HL-60/S4 (cell line): ENCODE results near the gene DYDC2.

ENCODE experiments used
- in situ Hi-C: fragments of 300-500 bp; cut with MboI; formaldehyde crosslinking; loops from 2 replicates; pipeline ENCODE4 v1.14.3; 2022; ENCODE audit warnings: low sequenced_read_pairs

Gene DYDC2

DNA sequence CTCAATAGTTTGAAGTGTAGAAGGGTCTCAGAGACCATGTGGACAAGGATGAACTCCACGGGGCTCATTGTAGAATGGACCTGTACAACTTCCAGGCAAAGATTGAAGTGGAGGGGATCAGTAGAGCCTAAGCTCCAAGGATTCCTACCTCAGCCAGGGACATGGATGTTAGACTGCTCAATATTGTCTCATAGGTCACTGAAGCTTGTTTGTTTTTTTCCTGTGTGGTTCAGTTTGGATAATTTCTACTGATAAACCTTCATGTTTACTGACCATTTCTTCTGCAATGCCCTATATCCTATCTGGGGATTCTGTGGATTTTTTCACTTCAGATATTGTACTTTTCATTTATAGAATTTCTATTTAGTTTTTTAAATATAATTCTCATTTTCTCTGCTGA lies 8.9 kb downstream of the DYDC2 start:
- in situ Hi-C loops = no loop called here

DNA sequence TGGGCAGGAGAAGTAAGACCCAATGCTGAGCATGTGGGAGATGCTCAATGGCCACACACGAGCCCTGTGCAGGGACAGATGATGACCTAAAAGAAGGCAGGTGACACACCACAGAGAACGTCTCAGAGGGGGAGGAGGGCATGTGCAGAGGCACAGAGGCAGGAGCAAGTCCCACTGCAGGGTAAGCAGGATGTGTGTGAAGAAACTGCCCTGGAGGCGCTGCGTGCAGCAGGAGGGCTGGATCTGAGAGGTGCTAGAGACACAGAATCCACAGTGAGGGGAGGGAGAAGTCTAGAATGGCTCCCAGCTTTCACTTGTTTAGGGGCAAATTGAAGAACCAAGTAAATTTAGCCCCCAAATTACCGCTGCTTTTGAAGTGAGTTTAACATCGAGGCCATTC lies 14.9 kb downstream of the DYDC2 start:
- in situ Hi-C loops = no loop called here

DNA sequence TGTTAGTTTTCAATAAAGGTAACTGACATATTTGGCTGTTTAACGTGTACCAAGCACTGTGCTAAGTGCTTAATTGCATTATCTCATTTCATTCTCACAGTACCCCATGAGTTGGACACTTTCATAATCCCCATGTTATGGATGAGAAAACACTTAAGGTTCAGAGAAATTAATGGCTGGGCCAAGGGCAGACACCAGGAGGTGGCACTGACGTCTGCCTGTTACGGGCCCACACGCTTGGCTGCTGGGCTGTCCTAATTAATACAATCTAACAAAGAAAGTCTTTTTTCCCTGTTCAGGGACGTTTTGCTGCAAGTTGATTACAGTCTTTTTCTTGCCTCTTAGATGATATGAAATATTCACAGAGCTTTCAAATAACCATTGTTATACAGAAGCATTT lies 16.1 kb downstream of the DYDC2 start:
- in situ Hi-C loops = no loop called here

DNA sequence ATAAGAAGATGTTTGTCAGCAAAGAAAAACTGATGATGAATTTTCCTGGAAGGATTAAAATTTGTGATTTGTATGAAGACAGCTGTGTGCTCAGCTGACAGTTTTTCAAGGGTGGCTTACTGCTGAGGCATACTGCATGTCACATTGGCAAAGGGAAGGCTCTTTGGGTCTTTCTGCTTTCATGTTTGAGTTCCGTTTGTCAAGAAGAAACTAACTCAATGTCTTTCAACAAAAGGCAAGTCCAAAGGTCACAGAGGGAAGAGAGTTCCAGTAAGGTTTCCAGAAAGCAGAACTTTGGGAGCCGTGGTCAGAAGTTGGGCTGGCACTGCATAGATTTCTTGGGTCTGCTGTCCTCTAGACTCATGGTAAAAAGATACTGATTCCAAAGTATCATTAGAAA lies 16.9 kb downstream of the DYDC2 start:
- in situ Hi-C loops = no loop called here

DNA sequence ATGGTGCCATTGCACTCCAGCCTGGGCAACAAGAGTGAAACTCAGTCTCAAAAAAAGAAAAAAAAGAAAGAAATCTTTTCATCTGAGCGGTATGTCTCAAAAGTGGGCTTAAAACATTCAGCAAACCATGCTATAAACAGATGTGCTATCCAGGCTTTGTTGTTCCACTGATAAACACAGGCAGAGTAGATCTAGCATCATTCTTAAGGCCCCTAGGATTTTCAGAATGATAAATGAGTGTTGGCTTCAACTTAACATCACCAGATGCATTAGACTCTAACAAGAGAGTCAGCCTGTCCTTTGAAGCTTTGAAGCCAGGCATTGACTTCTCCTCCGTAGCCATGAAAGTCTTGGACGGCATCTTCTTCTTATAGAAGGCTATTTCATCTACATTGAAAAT lies 23.1 kb downstream of the DYDC2 start:
- in situ Hi-C loops = no loop called here

DNA sequence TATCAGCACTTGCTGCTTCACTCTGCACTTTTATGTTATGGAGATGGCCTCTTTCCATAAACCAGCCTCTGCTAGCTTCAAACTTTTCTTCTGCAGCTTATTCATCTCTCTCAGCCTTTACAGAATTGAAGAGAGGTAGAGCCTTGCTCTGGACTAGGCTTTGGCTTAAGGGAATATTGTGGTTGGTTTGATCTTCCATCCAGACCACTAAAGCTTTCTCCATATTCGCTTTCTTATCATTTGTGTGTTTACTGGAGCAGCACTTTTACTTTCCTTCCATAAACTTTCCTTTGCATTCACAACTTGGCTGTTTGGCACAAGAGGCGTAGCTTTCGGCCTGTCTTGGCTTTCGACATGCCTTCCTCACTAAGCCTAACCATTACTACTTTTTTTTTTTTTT lies 23.6 kb downstream of the DYDC2 start:
- in situ Hi-C loops = no loop called here

DNA sequence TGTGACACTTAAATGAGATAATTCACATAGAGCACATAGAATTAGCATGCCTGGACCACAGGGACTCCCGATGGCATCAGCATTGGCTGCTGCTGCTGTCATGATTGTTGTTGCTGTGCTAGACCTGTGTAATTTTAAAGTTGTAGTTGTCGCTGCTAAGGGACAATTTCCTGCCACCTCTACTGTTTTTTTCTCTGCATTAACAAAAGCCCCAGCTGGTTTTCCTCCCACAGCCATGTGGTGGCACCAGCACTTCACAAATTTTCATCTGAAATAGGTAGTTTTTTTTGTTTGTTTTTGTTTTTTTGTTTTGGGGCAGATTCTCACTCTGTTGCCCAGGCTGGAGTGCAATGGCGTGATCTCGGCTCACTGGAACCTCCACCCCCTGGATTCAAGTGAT lies 26.4 kb downstream of the DYDC2 start:
- in situ Hi-C loops = no loop called here

DNA sequence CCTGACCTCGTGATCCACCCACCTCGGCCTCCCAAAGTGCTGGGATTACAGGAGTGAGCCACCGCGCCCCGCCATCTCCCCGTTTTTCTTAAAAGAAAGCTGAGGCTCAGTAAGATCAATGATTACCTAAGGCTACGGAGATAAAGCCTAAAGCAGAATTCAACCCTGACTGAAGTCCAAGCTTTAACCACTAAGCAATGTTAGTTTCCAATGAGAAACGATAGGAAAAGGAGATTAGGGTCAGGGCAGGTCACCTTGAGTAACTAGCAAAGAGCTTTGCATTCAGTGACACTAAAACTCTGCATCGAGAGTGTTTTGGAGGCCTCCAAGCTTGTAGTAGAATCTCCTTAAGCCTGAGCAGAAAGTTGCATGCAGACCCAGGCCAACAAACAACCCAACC lies 34.2 kb downstream of the DYDC2 start:
- in situ Hi-C loops = no loop called here

DNA sequence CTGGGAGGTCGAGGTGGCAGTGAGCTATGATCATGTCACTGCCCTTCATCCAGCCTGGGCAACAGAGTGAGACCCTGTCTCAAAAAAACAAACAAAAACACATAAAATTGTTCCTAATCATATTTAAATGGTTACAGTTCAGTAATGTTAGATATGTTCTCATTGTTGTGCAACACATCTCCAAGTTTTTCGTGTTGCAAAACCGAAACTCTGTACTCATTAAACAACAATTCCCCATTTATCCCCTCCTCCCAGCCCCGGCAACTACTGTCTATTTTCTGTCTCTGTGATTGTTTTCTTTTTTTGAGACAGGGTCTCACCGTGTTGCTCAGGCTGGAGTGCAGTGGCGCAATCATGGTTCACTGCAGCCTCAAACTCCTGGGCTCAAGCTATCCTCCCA lies 35.7 kb downstream of the DYDC2 start:
- in situ Hi-C loops = no loop called here

DNA sequence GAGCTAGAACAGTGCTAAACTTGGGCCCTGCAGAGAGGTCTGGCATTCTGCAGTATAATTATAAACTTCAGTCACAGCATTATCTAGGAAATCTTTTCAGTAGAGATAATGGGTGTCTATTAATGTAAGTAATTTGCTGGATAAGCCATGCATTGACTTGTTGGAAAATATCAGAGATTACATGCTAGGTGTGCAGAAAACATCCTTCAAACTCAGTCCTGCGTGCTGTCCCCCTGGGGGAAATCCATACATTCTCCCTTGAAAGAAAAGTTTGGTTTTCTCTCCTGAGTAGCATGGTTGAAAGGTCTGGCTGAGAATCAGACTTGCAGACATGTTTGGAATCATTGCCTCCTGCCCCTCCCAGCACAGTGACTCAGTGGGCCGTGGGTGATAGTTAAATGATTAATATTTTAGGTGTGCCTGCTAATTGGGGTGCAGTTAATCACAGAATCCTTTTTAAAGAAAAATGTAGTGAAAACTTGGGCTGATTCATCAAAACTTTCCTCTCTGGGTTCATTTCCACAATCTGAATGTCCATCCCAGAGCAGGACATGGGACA lies 37.9 kb downstream of the DYDC2 start:
- in situ Hi-C loops = no loop called here

DNA sequence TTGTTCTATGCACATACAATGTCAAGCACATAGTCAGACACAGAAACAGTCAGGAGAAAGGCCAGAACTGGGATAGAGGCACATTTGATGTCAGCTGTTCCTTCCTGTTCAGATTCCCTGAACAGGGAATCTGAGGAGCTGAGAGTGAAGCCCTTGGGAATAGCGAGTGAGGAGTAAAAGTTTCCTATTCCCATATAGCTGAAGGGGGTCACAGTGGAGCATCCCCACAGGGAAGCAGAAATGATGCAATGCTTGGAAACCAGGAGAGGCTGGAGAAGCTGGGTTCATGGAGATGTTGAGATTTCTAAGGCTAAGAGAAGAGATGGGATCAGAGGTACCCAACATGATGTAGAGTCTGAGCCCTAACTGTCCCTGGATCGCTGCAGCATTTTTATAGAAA lies 40.4 kb downstream of the DYDC2 start:
- in situ Hi-C loops = no loop called here

DNA sequence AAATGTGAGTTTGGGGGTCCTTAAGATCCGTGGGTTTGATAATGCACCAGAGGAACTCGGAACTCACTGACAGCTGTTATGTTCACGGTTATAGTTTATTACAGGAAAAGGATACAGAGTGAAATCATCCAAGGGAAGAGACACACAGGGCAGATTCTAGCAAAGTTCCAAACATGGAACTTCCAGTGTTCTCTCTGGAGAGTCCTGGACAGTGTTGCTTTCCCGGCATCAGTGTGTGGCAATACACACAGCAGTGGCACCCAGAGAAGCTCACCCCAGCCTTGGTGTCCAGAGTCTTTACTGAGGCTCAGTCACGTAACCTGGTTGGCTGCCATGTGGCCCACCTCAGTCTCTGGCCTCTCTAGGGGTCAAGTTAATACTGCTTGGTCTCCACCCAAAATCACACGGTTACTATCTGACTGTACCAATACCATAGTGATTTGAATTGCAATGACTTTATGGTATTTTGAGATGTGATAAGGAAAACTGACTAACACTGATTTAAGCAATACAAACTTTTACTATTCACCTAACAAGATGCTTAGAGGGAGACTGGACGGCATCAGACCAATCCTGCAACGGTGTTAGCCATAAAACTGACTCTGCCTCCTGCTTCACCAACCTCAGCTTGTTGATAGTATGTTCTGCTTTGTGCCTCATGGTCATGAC lies 43.7 kb downstream of the DYDC2 start:
- in situ Hi-C loops = no loop called here

DNA sequence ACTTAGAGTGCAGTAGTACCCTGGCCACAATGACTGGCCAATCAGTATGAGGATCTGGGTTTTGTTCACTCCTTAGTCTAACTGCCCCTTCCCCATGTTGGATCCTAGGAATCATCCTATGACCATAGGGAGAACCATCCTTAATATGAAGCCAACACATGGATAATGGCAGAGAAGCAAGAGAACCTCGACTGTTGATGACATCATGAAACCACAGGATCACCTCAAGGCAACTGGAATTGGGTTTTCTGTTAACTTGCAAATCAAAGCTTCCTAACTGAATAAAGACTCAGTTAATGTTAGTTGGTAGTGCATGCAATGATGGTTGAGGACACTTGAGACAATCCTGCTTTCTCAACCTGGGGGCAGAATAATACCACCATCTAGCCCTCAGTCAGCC lies 48.5 kb downstream of the DYDC2 start:
- in situ Hi-C loops = no loop called here

DNA sequence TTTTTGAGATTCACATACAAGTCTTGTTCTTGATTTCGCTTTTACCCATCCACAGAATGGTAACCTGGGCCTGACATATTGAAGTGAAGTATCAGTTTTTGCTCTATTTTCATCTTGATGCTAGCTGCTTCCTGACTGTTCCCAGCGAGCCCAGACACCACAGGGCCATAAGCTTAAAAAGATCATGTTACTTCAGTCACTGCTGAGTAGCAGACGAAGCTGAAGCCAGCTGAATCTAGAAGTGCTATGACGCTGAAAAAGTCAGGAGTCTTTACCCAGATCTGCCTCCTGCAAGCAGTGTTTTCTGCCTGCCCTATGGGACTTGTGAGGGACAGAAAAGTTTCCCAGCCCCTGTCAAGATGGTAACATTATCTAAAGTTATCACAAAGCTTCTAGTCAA lies 49.0 kb downstream of the DYDC2 start:
- in situ Hi-C loops = no loop called here

DNA sequence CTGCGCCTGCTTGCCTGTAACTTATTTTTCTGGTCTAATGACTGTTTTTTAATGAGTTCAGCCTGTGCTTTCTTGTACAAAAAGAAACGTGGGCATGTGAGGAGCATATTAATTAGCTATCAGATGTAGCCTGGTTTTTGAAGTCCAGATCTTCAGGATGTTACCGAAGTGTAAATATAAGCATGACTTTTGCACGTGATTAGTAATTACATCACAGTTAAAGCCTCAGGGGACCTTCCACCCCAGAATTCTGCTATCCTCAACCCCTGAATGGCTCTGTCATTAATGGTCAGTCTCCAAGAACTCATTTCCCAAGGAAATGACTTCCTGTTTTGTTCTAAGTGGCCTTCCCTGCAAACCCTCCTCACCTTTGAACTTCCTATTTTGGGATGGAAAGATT lies 49.6 kb downstream of the DYDC2 start:
- in situ Hi-C loops = no loop called here

DNA sequence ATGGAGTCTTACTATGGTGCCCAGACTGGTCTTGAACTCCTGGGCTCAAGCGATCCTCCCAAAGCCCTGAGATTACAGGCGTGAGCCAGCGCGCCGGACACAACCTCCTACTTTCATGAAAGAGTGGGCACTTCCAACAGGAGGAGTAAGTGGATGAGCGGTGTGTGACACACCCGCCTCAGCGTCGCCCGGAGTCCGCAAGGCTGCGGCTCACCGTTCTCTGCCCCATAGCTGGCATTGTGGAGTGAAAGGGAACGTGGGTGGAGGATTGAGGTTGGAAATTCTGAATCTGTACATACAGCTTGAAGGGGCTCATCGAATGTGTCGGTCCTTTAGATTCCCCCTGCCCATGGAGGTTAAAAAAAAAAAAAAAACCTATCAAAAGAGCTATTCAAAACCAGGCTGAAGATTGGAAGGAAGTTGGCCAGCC lies 51.2 kb downstream of the DYDC2 start:
- in situ Hi-C loops = no loop called here

DNA sequence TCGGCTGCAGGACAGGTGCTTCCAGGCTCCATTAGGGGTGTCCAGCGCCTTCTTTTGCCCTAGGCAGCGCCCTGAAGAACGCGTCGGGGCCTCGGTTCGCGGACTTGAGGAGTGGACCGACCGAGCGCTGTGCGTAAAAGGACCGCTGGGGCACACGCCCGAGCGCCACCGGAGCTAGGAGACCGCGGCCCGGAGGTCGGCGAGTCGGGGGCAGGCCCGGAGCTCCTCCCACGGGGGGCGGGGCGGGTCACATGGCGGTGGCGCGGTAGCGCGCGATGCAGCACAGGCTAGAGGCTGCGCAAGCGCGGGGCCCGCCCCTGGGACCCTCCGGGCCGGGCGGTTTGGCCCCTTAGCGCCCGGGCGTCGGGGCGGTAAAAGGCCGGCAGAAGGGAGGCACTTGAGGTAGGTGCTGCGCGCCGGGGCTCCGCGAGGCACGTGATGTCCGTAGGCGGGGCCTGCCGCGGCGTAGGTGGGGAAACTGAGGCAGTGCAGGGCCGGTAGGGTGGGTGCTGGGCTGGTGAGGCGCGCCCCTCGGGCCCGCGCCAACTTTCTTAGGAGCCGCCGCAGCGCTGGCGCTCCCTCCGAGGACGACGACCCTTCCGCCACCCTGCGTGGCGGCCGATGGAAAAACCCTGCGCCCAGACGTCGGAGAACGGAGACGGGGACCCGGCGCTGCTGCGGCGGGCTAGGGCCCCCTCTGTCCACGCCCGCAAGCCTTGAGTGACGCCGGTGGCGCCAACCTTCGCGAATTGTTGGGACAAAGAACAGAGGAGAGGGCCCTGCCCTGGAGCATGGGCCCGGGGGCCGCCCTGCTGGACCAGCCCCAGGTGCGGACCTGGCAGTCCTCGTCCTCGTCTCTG lies 51.9 kb downstream of the DYDC2 start, which contains the start of gene PRXL2A:
PRXL2A (plus strand) TSS at position 310 of the 860 bp plus-strand sequence. CDS start 11,917 bp downstream, outside the sequence.
- in situ Hi-C loops = no loop called here

DNA sequence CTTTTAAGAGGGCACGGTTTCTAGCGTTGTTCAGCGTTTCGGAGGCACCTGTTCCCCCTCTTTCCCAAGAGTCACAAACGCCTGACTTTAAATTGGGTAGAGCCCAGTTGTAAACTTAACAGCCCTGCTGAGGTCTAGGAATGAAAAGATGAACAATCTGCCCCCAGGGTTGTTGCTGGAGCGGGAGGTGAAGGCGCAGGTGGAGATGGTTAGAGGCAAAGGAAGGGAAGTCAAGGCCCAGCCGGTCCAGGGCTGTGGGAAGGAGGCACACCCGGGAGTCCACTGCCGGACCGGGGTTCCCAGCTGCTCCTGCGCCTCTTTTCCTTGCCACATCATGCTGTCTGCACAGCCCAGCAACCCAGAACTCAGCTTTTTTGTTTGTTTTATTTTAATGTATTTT lies 52.5 kb downstream of the DYDC2 start:
- in situ Hi-C loops = no loop called here

DNA sequence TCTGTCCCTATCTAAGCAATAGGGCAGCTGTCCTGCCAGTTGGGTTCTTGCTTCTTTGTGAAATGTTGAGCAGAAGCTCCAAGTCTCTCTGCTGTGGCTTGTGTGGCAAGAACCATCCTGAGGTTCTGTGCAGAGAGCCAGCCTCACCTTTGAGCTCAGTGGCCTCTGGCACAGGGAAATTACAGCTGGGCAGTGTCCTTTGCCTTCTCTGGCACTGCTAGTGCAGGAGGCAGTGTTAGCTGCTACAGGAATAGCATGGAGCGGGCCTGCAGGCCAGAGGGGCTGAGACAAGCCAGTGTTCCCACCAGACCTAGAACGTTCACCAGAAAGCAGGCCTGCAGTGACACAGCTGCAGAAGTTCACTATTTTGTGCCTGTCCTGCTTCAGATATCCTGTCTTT lies 53.5 kb downstream of the DYDC2 start:
- in situ Hi-C loops = no loop called here

DNA sequence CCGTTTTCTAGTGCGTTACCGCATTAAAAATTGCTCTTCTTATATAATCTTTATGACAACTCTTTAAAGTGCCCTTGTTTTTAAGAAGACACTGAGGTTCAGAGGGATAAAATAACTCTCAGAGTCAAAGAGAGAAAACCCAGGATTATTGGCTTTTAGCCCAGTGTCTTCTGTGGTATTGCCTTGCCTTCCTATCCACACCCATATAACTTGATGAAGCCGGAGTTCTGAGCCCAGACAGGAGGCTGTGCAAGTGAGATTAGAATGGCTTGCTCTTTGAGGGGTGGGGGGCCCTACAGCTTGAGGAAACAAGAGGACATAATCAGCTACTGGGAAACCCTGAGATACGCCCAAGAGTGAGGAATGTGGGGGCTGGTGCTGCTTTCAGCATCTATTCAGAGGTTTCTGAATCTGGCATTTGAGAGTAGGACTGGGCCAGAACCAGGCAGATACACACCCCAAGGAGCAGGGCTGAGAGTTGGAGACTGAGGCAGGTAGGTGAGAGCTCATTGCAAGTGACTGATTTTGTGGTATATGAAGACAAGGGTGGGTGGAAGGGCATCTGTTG lies 54.1 kb downstream of the DYDC2 start:
- in situ Hi-C loops = no loop called here

DNA sequence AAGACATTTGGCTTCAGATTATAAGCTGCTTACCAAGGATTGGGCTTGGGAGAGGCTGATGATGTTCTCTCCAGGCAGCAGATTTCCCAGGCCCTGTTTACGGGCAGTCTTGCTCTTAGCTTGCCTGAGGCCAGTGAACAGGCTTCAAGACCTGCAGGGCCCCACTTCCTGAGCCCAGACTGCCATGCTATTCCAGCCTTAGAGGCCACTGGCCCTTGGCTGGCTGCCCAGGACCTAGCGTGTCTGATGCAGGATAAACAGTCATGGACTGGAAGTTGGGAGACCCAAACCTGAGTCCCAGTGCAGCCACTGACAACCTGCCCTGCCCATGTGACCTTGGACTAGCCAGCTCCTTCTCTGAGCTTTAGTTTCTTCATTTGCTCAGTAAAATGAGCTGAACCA lies 54.7 kb downstream of the DYDC2 start:
- in situ Hi-C loops = no loop called here
